ENCODE measurements around the gene YTHDF1. TPM values are rescaled to one million over a fixed set of nuclear protein-coding genes. Genes with fewer than 3 reads are reported as not detected.

The YTHDF1 gene
- total RNA-seq, 6 experiments from 2014 or later = 35.4 to 40.0 (median 37.2) TPM

DNA sequence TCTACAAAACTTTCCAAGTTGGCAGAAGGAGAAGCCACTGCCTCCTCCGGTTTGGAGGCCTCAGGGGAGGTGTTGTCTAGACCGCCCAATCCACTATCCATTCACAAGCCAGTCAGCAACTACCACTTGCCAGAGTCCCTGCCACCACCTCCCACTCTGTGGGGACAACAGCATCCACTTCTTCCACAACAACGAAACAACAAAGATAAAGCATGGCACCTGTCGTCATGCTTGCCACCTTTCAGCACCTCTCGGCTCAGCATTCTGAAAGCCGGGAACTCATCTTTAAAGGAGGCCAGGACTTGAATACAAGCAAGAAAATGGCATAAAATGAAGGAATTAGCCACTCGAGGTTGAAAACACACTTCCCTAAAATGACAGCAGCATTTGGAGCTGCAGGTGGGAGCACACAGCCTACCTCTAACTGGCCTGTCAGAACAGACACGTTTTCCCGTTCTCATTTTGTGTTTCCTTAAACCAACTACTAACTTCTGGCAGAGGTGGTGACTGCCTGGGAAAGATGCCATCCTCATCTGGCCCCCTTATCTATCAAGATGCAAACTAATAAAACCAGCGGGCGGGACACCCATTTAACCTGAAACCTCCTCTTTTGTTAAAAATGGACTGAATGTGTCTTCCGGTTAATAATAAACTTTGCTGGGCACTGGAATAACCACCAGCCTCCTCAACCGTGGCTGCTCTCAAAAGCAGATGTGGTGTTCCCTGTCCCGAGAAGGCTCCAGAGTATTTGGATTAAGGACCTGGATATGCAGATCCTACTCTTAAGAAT is 21.7 kb downstream of the YTHDF1 start:
- H3K27ac Mint-ChIP-seq = no peak overlapping the region
- no peak for DNase-seq
- H3K36me3 Mint-ChIP-seq (ENCODE audit: low read depth) = peaks cover 5% of the 10 kb centered on the region
- no peaks in the 10 kb centered on the region; the same call in 1 of the 2 replicates for H3K27me3 Mint-ChIP-seq (ENCODE audit: insufficient read depth)
- H3K9me3 Mint-ChIP-seq = no peaks in the 10 kb centered on the region
- peaks cover 16% of the 10 kb centered on the region for H3K4me1 Mint-ChIP-seq (ENCODE audit: low read depth)
- TF ChIP-seq, protein P1, sequence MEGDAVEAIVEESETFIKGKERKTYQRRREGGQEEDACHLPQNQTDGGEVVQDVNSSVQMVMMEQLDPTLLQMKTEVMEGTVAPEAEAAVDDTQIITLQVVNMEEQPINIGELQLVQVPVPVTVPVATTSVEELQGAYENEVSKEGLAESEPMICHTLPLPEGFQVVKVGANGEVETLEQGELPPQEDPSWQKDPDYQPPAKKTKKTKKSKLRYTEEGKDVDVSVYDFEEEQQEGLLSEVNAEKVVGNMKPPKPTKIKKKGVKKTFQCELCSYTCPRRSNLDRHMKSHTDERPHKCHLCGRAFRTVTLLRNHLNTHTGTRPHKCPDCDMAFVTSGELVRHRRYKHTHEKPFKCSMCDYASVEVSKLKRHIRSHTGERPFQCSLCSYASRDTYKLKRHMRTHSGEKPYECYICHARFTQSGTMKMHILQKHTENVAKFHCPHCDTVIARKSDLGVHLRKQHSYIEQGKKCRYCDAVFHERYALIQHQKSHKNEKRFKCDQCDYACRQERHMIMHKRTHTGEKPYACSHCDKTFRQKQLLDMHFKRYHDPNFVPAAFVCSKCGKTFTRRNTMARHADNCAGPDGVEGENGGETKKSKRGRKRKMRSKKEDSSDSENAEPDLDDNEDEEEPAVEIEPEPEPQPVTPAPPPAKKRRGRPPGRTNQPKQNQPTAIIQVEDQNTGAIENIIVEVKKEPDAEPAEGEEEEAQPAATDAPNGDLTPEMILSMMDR (IDR thresholded peaks at IDR 0.05) = no peak
- no peak overlapping the region for H3K4me3 Mint-ChIP-seq

DNA sequence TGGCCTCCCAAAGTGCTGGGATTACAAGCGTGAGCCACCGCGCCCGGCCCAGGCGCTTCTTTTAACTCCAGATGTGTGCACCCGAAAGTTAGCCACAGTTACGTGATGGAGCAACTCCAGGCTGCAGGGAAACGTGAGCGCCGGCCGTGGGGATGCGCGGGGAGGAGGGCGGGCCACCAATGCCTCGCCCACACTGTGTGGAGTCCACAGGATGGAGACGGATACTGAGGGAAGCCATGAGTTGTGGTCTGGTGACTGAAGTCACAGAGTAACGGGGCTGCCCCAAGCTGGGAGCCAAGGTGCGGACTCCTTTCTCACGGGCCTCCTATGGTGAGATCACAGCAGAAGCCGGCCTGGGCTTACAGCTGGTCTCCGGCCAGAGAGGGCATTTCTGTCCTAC is 23.2 kb downstream of the YTHDF1 start:
- H3K27ac Mint-ChIP-seq = no peak overlapping the region
- H3K9me3 Mint-ChIP-seq = no peaks in the 10 kb centered on the region
- H3K4me3 Mint-ChIP-seq = no peak overlapping the region
- H3K36me3 Mint-ChIP-seq (ENCODE audit: low read depth) = peaks cover 5% of the 10 kb centered on the region
- no peak for DNase-seq
- H3K4me1 Mint-ChIP-seq (ENCODE audit: low read depth) = peaks cover 8% of the 10 kb centered on the region
- TF ChIP-seq, protein P1 (IDR thresholded peaks at IDR 0.05) = no peak
- H3K27me3 Mint-ChIP-seq (ENCODE audit: insufficient read depth) = peaks cover 2% of the 10 kb centered on the region; the same call in 1 of the 2 replicates

DNA sequence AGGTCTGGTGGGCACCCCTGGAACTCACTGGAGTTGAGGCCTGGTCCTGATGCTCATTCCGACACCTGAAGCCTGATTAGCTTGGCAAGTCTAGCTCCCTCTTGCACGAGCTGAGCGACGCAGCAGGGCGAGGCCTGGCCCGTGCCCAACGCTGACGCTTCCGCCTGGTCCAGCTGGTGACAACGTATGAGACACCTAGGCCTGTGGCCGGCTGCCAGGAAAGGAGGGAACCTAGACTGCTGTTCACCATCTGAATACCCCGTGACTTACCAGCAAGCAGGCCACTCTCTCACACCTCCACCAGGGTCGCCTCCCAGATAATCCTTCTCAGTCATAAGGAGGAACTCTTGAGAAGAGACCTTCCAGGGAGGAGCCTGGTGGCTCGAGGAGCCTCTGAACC is 24.5 kb downstream of the YTHDF1 start:
- Mint-ChIP-seq H3K27ac (no peak overlapping the region), H3K4me1 (ENCODE audit: low read depth) (peaks cover 4% of the 10 kb centered on the region), H3K36me3 (ENCODE audit: low read depth) (peaks cover 5% of the 10 kb centered on the region), H3K9me3 (no peaks in the 10 kb centered on the region; the same call in 1 of the 2 replicates), H3K4me3 (no peak overlapping the region), H3K27me3 (ENCODE audit: insufficient read depth) (peaks cover 2% of the 10 kb centered on the region; the same call in 1 of the 2 replicates)
- TF ChIP-seq, protein P1 (IDR thresholded peaks at IDR 0.05) = no peak
- no peak for DNase-seq

DNA sequence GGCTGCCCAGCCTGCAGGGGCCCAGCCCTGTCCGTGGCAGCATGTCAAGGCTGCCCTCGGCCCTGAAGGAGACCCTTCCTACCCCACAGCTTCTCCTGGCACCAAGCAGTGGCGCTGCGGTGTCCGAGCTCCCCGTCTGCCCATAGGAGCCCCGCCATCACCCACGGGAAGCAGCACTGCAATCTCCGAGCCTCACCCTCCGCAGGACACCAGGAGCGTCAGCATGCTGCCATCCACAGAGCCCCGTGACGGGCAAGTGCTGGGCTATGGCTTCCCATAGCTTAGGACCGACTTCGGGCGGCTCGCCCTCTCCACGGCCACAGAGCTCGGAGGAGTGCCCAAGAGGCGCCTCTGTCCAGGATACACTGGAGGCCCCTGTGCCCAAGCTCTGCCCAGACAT is 25.1 kb downstream of the YTHDF1 start:
- TF ChIP-seq, protein P1 (IDR thresholded peaks at IDR 0.05) = no peak
- Mint-ChIP-seq H3K27me3 (ENCODE audit: insufficient read depth) (peaks cover 2% of the 10 kb centered on the region; the same call in 1 of the 2 replicates), H3K27ac (no peak overlapping the region)

DNA sequence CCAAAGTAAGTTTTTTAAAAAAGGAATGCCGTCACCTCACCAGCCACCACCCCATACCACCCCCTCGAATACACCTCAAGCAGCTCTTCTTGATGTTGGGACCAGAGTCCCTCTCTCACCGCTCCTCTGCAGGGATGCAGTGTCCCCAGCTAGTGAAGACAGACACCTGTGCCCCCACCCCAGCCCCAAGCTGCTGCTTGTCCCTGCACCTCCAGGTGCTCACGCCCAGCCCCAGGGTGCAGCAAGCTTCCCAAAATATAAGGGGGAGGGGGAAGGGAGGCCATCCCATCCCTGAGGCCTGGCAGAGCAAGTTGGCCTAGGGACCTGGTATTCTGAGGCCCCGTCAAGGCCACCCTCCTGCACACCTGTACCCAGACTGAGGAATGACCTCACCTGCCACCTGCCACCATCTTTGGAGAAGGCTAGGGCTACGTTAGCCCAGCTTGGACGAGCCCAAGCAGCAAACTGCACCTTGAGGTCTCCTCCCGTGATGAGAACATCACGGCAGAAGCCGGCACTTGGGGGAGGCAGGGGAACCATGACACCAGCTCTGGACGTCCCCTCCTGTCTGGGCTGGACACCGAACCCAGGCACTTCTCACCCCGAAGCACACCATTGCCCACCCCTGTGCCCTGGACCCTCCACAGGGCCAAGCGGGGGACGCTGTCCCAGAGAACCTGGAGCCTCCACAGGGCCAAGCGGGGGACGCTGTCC is 25.9 kb downstream of the YTHDF1 start:
- Mint-ChIP-seq H3K27ac (no peak overlapping the region), H3K27me3 (ENCODE audit: insufficient read depth) (peaks cover 2% of the 10 kb centered on the region; the same call in 1 of the 2 replicates), H3K36me3 (ENCODE audit: low read depth) (peaks cover 5% of the 10 kb centered on the region), H3K4me3 (no peak overlapping the region), H3K9me3 (no peaks in the 10 kb centered on the region; the same call in 1 of the 2 replicates), H3K4me1 (ENCODE audit: low read depth) (no peaks in the 10 kb centered on the region)
- DNase-seq = no peak
- TF ChIP-seq, protein P1 (IDR thresholded peaks at IDR 0.05) = no peak

More for the DNA sequence above, 25.1 kb downstream of the YTHDF1 start:
- no peak for DNase-seq
- Mint-ChIP-seq H3K9me3 (no peaks in the 10 kb centered on the region; the same call in 1 of the 2 replicates), H3K4me1 (ENCODE audit: low read depth) (no peaks in the 10 kb centered on the region), H3K4me3 (no peak overlapping the region), H3K36me3 (ENCODE audit: low read depth) (peaks cover 5% of the 10 kb centered on the region)
